HG03025 (cell line): ENCODE results near the gene PRPH.
"Not testable (repeated sequence)": the region's sequence is repeated elsewhere in the genome, so short reads cannot be mapped to it uniquely, and the experiment has no call there.

Source experiments
- ATAC-seq: cut with Tn5 transposase; IDR thresholded peaks from one replicate; pipeline ENCODE4 v1.9.1; 2021; ENCODE audit warnings: mild to moderate bottlenecking, moderate library complexity; ENCODE audit not compliant: unreplicated experiment, low FRiP score

The PRPH gene

GRCh38 chr12:49276304-49277290, 18.4 kb upstream of the PRPH start:
- no peak for ATAC-seq

- no peak for ATAC-seq
These were observed 17.5 kb upstream of the PRPH start for GRCh38 chr12:49277466-49277865.

- ATAC-seq, result no peak
These were observed 15.2 kb upstream of the PRPH start for GRCh38 chr12:49279706-49280159.

GRCh38 chr12:49280545-49280944, 14.4 kb upstream of the PRPH start:
- not testable (repeated sequence) for ATAC-seq

- ATAC-seq, result no peak
These were observed 12.6 kb upstream of the PRPH start for GRCh38 chr12:49282302-49282701.

- not testable (repeated sequence) for ATAC-seq
These were observed 12.1 kb upstream of the PRPH start for GRCh38 chr12:49282740-49283375.

- ATAC-seq, result no peak
These were observed 11.2 kb upstream of the PRPH start for GRCh38 chr12:49283541-49284429.

DNA sequence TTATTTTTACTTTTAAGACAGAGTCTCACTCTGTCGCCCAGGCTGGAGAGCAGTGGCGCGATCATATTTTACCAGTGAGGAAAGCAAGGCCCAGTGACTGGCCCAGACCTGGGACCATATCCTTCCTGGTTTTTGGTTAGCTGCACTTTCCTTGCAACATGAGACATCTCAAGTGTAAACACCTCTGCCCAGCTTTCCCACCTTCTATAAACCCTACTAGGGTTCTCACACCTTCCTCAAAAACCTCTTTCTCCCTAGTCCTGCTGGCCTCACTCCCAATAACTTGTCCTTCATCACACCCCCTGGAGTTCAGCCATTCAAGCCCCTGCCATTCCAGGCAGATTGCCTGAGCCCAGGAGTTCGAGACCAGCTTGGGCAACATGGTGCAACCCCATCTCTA, 10.3 kb upstream of the PRPH start:
- ATAC-seq, result no peak

DNA sequence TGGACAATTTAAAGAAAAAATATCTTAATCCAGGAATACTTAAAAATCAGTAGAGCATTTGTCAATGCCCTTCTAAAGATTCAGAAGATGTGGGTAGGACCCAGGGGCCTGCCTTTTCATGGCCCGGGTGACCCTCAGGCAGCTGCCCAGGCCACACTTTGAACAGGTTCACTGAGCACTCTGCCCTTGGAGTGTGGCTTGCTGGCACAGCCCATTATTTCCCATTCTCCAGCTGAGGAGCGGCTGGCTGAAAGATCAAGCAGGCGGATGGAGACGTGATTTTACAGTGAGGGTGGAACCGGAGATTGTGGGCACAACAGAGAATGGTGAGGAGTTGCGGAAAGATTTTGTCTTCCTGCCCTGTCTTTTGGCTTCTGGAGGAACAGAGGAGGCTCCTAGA, 7.1 kb upstream of the PRPH start:
- no peak for ATAC-seq

- ATAC-seq, result no peak
These were observed 6.5 kb upstream of the PRPH start for GRCh38 chr12:49288412-49288853.

DNA sequence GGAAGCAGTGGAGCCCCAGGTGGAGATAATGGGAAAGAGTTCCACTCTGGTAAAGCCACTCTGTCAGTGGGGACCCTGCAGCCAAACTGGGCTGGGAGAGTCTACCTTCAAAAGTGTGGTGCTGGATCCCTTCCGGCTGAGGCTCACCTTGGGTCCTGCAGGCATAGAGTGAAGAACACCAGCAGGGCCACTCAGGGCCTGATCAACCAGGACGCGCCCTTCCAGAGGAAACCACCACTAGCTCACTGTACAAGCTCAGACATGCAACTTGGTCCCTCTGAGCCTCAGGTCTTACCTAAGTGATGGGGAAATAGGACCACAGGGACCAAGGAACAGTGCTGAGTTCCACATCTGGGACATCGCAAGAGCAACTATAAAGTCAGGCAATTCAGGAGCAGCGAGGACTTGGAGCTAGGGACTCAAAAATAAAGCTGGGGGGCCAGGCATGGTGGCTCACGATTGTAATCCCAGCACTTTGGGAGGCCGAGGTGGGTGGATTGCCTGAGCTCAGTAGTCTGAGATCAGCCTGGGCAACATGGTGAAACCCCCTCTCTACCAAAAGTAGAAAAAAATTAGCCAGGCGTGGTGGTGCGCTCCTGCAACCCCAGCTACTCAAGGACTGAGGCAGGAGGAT, 5.9 kb upstream of the PRPH start:
- ATAC-seq, result no peak

DNA sequence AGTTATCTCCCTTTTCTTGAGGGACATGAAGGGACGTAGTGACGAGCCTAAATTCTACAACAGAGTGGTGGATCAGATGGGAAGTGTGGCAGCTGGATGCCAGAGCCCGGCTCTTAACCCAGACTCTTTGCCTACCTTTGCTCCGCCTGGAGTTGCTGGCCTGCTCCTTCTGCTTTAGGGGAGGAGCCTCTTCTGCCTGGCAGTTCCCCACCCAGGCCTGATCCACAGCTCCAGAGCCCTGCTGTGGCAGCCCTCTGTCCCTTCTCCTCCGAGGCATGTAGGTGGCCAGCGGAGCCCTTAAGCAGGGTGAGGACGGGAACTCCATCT, 2.3 kb upstream of the PRPH start:
- no peak for ATAC-seq

GRCh38 chr12:49293056-49293956, 1.6 kb upstream of the PRPH start:
- no peak for ATAC-seq

DNA sequence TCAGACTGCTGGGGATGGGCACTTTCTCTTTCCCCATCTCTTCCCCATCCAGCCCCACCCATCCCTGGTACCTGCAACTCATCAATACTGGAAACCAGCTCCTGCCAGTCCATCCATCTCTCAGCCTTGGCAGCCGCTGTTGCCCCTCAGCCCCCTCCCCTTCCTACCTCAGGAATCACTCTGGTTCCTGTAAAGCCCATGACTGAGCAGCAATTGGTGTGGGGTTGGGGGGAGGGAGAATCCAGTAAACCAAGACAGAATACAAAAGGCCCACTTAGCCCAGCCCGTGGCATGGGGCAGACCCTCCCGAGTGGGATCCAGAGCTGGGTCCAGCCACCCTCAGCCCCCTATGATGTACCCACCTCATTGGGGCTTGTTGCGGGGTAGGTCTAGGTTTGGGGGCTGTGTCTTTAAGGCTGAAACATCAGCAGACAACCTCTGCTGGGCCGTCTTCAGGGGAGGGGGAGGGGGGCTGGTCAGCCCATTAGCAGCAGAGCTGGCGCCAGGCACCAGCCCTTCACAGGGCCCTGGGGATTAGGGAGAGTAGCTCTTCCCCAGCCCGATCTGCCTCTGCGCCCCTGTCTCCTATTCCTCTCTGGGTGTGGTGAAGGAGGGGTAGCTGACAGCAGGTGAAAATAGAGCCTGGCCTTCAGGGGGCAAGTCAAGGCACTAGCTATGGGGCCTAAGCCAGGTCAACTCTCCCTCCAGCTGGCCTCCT, 702 bp upstream of the PRPH start:
- ATAC-seq, result no peak

GRCh38 chr12:49294804-49295081, 204 bp upstream of the PRPH start:
- ATAC-seq, result no peak

DNA sequence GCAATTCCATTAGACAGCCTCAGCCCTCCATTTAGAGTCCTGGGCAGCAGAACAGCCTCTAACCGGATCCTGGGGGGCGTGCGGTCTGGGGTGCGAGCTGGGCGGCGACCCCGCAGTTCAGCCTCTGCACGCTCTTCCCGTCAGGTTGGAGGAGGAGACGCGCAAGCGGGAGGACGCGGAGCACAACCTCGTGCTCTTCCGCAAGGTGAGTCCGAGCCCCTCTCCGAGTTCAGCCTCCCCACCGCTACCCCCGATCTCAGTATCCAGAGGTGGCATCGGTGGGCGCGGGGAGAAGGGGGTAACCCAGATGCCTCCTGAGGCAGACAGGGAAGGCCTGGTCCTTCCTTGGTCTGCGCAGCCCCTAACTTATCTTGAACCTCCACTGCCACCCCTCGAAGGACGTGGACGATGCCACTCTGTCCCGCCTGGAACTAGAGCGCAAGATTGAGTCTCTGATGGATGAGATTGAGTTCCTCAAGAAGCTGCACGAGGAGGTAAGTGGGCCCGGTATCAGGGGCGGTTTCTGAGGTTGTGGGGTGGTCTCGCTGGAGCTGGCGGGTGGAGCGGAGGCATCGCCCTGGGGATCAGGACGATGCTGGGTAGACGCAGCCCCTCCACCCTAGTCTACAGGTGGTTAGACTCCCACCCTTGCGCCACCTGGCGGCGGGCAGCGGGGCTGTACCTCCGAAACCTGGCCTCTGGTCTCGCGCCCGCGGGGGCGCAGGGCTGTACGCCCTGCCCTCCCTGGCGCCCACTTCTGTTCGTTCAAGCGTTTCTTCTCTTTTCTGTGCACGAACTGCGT, 1.3 kb downstream of the PRPH start:
- ATAC-seq, result no peak

DNA sequence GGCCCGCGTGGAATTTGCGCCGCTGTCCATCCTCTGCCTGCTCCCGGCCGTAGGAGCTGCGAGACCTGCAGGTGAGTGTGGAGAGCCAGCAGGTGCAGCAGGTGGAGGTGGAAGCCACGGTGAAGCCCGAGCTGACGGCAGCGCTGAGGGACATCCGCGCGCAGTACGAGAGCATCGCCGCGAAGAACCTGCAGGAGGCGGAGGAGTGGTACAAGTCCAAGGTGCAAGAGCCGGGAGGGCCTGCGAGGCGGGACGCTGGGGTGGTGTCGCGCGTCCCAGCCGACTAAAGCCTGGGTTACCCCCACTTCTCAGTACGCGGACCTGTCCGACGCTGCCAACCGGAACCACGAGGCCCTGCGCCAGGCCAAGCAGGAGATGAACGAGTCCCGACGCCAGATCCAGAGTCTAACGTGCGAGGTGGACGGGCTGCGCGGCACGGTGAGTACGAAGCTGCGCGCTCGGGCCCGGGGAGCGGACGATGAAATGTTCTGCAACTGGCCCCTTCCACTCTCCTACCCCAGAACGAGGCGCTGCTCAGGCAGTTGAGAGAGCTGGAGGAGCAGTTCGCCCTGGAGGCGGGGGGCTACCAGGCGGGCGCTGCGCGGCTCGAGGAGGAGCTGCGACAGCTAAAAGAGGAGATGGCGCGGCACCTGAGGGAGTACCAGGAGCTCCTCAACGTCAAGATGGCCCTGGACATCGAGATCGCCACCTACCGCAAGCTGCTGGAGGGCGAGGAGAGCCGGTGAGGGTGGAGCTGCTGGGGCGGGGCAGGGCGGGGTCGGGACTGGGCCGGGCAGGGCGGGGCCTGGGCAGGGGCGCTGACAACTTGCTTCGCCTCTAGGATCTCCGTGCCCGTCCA, 2.1 kb downstream of the PRPH start:
- no peak for ATAC-seq
